ENCODE data around the gene SLC20A1. TPM values are rescaled to one million over a fixed set of nuclear protein-coding genes. Genes with fewer than 3 reads are reported as not detected.
A peak's percentile ranks its signal among the peaks of the same experiment; 100 is the strongest.
"Not testable (repeated sequence)": the region's sequence is repeated elsewhere in the genome, so short reads cannot be mapped to it uniquely, and the experiment has no call there.

The SLC20A1 gene
- total RNA-seq, 2 donors from 2014 or later: 70.8 to 149 TPM

GRCh38 chr2:112706170-112706664 lies 60.5 kb downstream of the SLC20A1 start:
- peak; percentile 87 to 99 for ATAC-seq
- H3K27ac Mint-ChIP-seq: no peak overlapping the region
- H3K9me3 Mint-ChIP-seq: no peaks in the 10 kb centered on the region
- H3K36me3 Mint-ChIP-seq: no peaks in the 10 kb centered on the region
- DNase-seq (ENCODE audit: low spot score in 2 of 2): no peak

- not testable (repeated sequence) for ATAC-seq; H3K27ac Mint-ChIP-seq; DNase-seq (ENCODE audit: low spot score in 2 of 2); H3K36me3 Mint-ChIP-seq; H3K9me3 Mint-ChIP-seq
Measured at GRCh38 chr2:112706947-112707346, 61.2 kb downstream of the SLC20A1 start.

- DNase-seq (ENCODE audit: low spot score in 2 of 2) (no peak), ATAC-seq (no peak)
- peak overlapping the region in 1 of 2 donors; percentile 13 for H3K27ac Mint-ChIP-seq
Measured at GRCh38 chr2:112708968-112709367, 63.2 kb downstream of the SLC20A1 start.

GRCh38 chr2:112709703-112710102 lies 64.0 kb downstream of the SLC20A1 start:
- H3K27ac Mint-ChIP-seq: peak overlapping the region in 1 of 2 donors; percentile 13
- no peaks in the 10 kb centered on the region for H3K9me3 Mint-ChIP-seq
- DNase-seq (ENCODE audit: low spot score in 2 of 2): no peak
- no peaks in the 10 kb centered on the region for H3K36me3 Mint-ChIP-seq
- no peak for ATAC-seq

More at GRCh38 chr2:112708968-112709367, 63.2 kb downstream of the SLC20A1 start:
- H3K36me3 Mint-ChIP-seq: no peaks in the 10 kb centered on the region
- H3K9me3 Mint-ChIP-seq: no peaks in the 10 kb centered on the region

- no peak for DNase-seq (ENCODE audit: low spot score in 2 of 2)
- no peak overlapping the region for H3K27ac Mint-ChIP-seq
- ATAC-seq: no peak
- no peaks in the 10 kb centered on the region for H3K36me3 Mint-ChIP-seq
- H3K9me3 Mint-ChIP-seq: no peaks in the 10 kb centered on the region
Measured at GRCh38 chr2:112710956-112711750, 65.4 kb downstream of the SLC20A1 start.

GRCh38 chr2:112712465-112712864 lies 66.7 kb downstream of the SLC20A1 start:
- ATAC-seq: no peak
- H3K9me3 Mint-ChIP-seq: no peaks in the 10 kb centered on the region
- H3K36me3 Mint-ChIP-seq: no peaks in the 10 kb centered on the region
- peak overlapping the region in 1 of 2 donors; percentile 10 for H3K27ac Mint-ChIP-seq
- no peak for DNase-seq (ENCODE audit: low spot score in 2 of 2)

- H3K9me3 Mint-ChIP-seq: no peaks in the 10 kb centered on the region
- H3K27ac Mint-ChIP-seq: peak overlapping the region; percentile 3 to 10
- H3K36me3 Mint-ChIP-seq: no peaks in the 10 kb centered on the region
- ATAC-seq (peak; percentile 71 to 91), DNase-seq (ENCODE audit: low spot score in 2 of 2) (peak in 1 of 2 donors; percentile 41)
Measured at GRCh38 chr2:112712903-112713584, 67.3 kb downstream of the SLC20A1 start.

Other genes starting within 250 kb of the SLC20A1 start
- 10 to 100 TPM in 1 of 2 donors, 1 to 10 TPM in 1; 7.4 to 16.1 TPM for gene RGPD8, start 212.3 kb upstream of the SLC20A1 start, total RNA-seq
- 10 to 100 TPM; 21.0 to 27.1 TPM for gene TTL, start 163.8 kb upstream of the SLC20A1 start, total RNA-seq
- gene POLR1B, start 103.5 kb upstream of the SLC20A1 start, total RNA-seq: 10 to 100 TPM; 30.0 to 50.9 TPM
- 10 to 100 TPM; 38.4 to 46.2 TPM for gene CHCHD5, start 61.3 kb upstream of the SLC20A1 start, total RNA-seq
- gene NT5DC4, start 75.1 kb downstream of the SLC20A1 start, total RNA-seq: not detected
- gene CKAP2L, start 118.7 kb downstream of the SLC20A1 start, total RNA-seq: 10 to 100 TPM; 22.5 to 55.6 TPM
- 1 to 10 TPM in 1 of 2 donors, under 1 TPM in 1; 0.49 to 2.0 TPM for gene IL1A, start 138.6 kb downstream of the SLC20A1 start, total RNA-seq
- under 1 TPM in 1 of 2 donors, not detected in 1; 0.25 TPM for gene IL1B, start 190.8 kb downstream of the SLC20A1 start, total RNA-seq